Fibroblast of peridontal ligament (primary cell): ENCODE measurements around the gene CASP1.

Source experiments
- DNase-seq: peaks from one replicate; pipeline ENCODE4 v3.0.0-alpha.2; 2010; ENCODE audit errors: extremely low read depth

CASP1 gene

GRCh38 chr11:104984808-104985207, 50.1 kb downstream of the CASP1 start:
- DNase-seq: no peak

GRCh38 chr11:104979839-104980238, 55.1 kb downstream of the CASP1 start:
- DNase-seq: no peak
